DND-41 (cell line): ENCODE measurements around the gene MACROD2.

Experiments used
- EZH2 ChIP-seq: IDR thresholded peaks from 3 replicates; pipeline ENCODE4 v1.6.1; 2012; ENCODE audit warnings: borderline replicate concordance, low read depth, mild to moderate bottlenecking, moderate library complexity, low read length, inconsistent platforms; ENCODE audit not compliant: severe bottlenecking
- TF ChIP-seq, protein P1 (sequence below): IDR thresholded peaks from 2 replicates; pipeline ENCODE4 v1.5.1; 2012; ENCODE audit warnings: borderline replicate concordance, low read length, moderate library complexity, mild to moderate bottlenecking; ENCODE audit not compliant: poor library complexity, severe bottlenecking; ENCODE audit errors: extremely low read depth

DNA sequence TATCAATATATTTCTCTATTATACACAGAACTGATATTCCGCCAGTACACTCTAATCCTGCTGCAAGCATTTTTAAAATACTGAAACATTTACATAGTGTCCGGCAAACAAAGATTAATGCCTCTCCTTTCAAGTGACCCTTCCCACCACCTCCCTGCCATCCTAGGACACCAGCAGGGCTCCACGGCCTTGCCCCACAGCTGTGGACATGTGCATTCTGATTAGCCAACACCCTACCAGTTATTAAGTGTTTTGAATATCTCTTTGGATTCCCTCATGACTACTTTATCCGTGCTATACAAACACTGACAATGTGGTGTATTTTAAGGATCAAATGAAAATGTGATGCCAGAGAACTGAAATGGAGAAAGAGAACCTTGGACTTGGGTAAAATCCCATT, 1962.8 kb downstream of the MACROD2 start:
- TF ChIP-seq, protein P1, sequence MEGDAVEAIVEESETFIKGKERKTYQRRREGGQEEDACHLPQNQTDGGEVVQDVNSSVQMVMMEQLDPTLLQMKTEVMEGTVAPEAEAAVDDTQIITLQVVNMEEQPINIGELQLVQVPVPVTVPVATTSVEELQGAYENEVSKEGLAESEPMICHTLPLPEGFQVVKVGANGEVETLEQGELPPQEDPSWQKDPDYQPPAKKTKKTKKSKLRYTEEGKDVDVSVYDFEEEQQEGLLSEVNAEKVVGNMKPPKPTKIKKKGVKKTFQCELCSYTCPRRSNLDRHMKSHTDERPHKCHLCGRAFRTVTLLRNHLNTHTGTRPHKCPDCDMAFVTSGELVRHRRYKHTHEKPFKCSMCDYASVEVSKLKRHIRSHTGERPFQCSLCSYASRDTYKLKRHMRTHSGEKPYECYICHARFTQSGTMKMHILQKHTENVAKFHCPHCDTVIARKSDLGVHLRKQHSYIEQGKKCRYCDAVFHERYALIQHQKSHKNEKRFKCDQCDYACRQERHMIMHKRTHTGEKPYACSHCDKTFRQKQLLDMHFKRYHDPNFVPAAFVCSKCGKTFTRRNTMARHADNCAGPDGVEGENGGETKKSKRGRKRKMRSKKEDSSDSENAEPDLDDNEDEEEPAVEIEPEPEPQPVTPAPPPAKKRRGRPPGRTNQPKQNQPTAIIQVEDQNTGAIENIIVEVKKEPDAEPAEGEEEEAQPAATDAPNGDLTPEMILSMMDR: no peak
- TF ChIP-seq EZH2: no peak
